HCT116 (cell line): ENCODE results near the gene PCARE. TPM values are rescaled to one million over a fixed set of nuclear protein-coding genes. Genes with fewer than 3 reads are reported as not detected.

Experiments
- ATAC-seq: fragments of 200-7000 bp; cut with Tn5 transposase; 2 replicates; pipeline ENCODE4 v1.9.1; 2020; ENCODE audit warnings: mild to moderate bottlenecking, moderate library complexity
- BruUV-seq: library from RNA; stranded (reverse); fragments of 400-500 nt; replicated peaks from 2 replicates; lab custom pipeline; 2021; lab: Mats Ljungman, UMichigan
- CTCF ChIA-PET: fragments of 300-600 bp; sonication (Branson Sonifier 250); formaldehyde crosslinking; loops from one replicate; lab custom pipeline; 2021; ENCODE audit warnings: antibody characterized with exemption; lab: Charles Lee
- POLR2A ChIA-PET: fragments of 300-600, 350-600 bp; sonication (Branson Sonifier 250); formaldehyde crosslinking; loops from one replicate; lab custom pipeline; 2021; ENCODE audit warnings: antibody characterized with exemption; lab: Charles Lee
- RAD21 ChIA-PET, 2 experiments: fragments of 300-600 bp; sonication (Branson Sonifier 250); formaldehyde crosslinking; loops; one replicate each; lab custom pipeline; 2023; ENCODE audit warnings: low total read pairs in 2 of 2; ENCODE audit not compliant: uncharacterized antibody in 2 of 2, unreplicated experiment in 2 of 2, low non-redundant PET in 1 of 2; lab: Charles Lee
- DNase-seq: peaks from one replicate; pipeline ENCODE4 v3.0.0-alpha.2; 2010; ENCODE audit warnings: low read depth, low spot score
- H2AFZ ChIP-seq: fragments of 200-600 bp; shearing (Covaris generic), sonication (generic); 2 replicates; pipeline ENCODE4 v1.6.1; 2017; ENCODE audit warnings: low read depth, mixed run types, mixed read lengths, antibody characterized with exemption, low read length; ENCODE audit not compliant: poor library complexity, severe bottlenecking
- H3K27ac ChIP-seq: 2 replicates; pipeline ENCODE4 v1.5.1; 2012; ENCODE audit warnings: low read depth, low read length
- H3K27me3 ChIP-seq: fragments of 200-600 bp; sonication (generic); 2 replicates; pipeline ENCODE4 v1.6.1; 2016; ENCODE audit warnings: mixed run types, low read length, mixed read lengths; ENCODE audit not compliant: insufficient read depth
- H3K36me3 ChIP-seq, 2 experiments: fragments of 200-500 bp in 1 of 2; fragments of 200-600 bp in 1 of 2; sonication (Bioruptor generic) in 1 of 2; sonication (generic) in 1 of 2; 2 replicates each; pipeline versions ENCODE4 v1.5.1 to v1.6.1; 2014 to 2016; ENCODE audit warnings: low read length in 2 of 2, inconsistent platforms in 1 of 2, mixed read lengths in 1 of 2, mixed run types in 1 of 2; ENCODE audit not compliant: insufficient read depth in 2 of 2, control insufficient read depth in 1 of 2
- H3K4me1 ChIP-seq, 2 experiments: fragments of 200-600 bp in 1 of 2; sonication (generic) in 1 of 2; 2 replicates each; pipeline versions ENCODE4 v1.5.1 to v1.6.1; 2012 to 2017; ENCODE audit warnings: low read length in 2 of 2, inconsistent platforms in 1 of 2, mild to moderate bottlenecking in 1 of 2, mixed read lengths in 1 of 2, mixed run types in 1 of 2, moderate library complexity in 1 of 2; ENCODE audit not compliant: insufficient read depth in 2 of 2, control insufficient read depth in 1 of 2
- H3K4me2 ChIP-seq: fragments of 200-600 bp; sonication (generic); 2 replicates; pipeline ENCODE4 v1.6.1; 2017; ENCODE audit warnings: mixed run types, low read length, mixed read lengths
- H3K4me3 ChIP-seq, 2 experiments: fragments of 200-600 bp in 1 of 2; sonication (generic) in 1 of 2; replicated peaks in 1 of 2; 2 replicates each; pipeline ENCODE4 v1.5.1; 2011 to 2016; ENCODE audit warnings: low read length in 2 of 2, control low read depth in 1 of 2, low read depth in 1 of 2, mild to moderate bottlenecking in 1 of 2, mixed read lengths in 1 of 2, mixed run types in 1 of 2
- H3K79me2 ChIP-seq: fragments of 200-600 bp; sonication (generic); 2 replicates; pipeline ENCODE4 v1.6.1; 2017; ENCODE audit warnings: mild to moderate bottlenecking, mixed run types, low read length, moderate library complexity, mixed read lengths; ENCODE audit not compliant: insufficient read depth
- H3K9ac ChIP-seq: fragments of 200-600 bp; sonication (generic); 2 replicates; pipeline ENCODE4 v1.6.1; 2016; ENCODE audit warnings: low read length, mixed read lengths
- H3K9me2 ChIP-seq: fragments of 200-600 bp; sonication (generic), shearing (Covaris generic); 2 replicates; pipeline ENCODE4 v1.6.1; 2017; ENCODE audit warnings: mixed run types, mild to moderate bottlenecking, moderate library complexity; ENCODE audit not compliant: insufficient read depth
- H3K9me3 ChIP-seq, 2 experiments: fragments of 200-500 bp in 1 of 2; fragments of 200-600 bp in 1 of 2; sonication (Bioruptor generic) in 1 of 2; sonication (generic) in 1 of 2; 2 replicates each; pipeline ENCODE4 v1.6.1; 2014 to 2017; ENCODE audit warnings: low read length in 2 of 2, mixed read lengths in 2 of 2, inconsistent platforms in 1 of 2, low read depth in 1 of 2, mild to moderate bottlenecking in 1 of 2, mixed run types in 1 of 2, moderate library complexity in 1 of 2; ENCODE audit not compliant: control insufficient read depth in 1 of 2, insufficient read depth in 1 of 2
- H4K20me1 ChIP-seq: fragments of 200-600 bp; sonication (generic), shearing (Covaris generic); 2 replicates; pipeline ENCODE4 v1.6.1; 2017; ENCODE audit warnings: mixed run types, mild to moderate bottlenecking, moderate library complexity; ENCODE audit not compliant: insufficient read depth
- CBX3 ChIP-seq: IDR thresholded peaks from 2 replicates; pipeline ENCODE4 v1.6.1; 2012; ENCODE audit warnings: low read depth
- CEBPB ChIP-seq: IDR thresholded peaks from 2 replicates; pipeline ENCODE4 v1.6.1; 2012; ENCODE audit warnings: low read depth
- EZH2 ChIP-seq: fragments of 200-600 bp; sonication (generic); IDR thresholded peaks from 2 replicates; pipeline ENCODE4 v1.6.1; 2017; ENCODE audit warnings: antibody characterized with exemption, mixed run types
- FOSL1 ChIP-seq: IDR thresholded peaks from 2 replicates; pipeline ENCODE4 v1.6.1; 2012; ENCODE audit warnings: low read depth
- JUND ChIP-seq: IDR thresholded peaks from 2 replicates; pipeline ENCODE4 v1.6.1; 2012
- MAX ChIP-seq: IDR thresholded peaks from 2 replicates; pipeline ENCODE4 v1.6.1; 2012
- POLR2AphosphoS5 ChIP-seq: IDR thresholded peaks from 2 replicates; pipeline ENCODE4 v1.6.1; 2011; ENCODE audit warnings: mild to moderate bottlenecking, low read depth, low read length, moderate library complexity
- RAD21 ChIP-seq: IDR thresholded peaks from 2 replicates; pipeline ENCODE4 v1.6.1; 2012; ENCODE audit warnings: low read depth, mild to moderate bottlenecking
- SIN3A ChIP-seq: IDR thresholded peaks from 2 replicates; pipeline ENCODE4 v1.6.1; 2012; ENCODE audit warnings: low read depth
- SP1 ChIP-seq: IDR thresholded peaks from 2 replicates; pipeline ENCODE4 v1.6.1; 2012; ENCODE audit warnings: low read depth
- TCF7L2 ChIP-seq: IDR thresholded peaks from 2 replicates; pipeline ENCODE4 v1.7.0; 2011; ENCODE audit warnings: borderline replicate concordance, inconsistent platforms; ENCODE audit not compliant: insufficient read depth, insufficient read length; ENCODE audit errors: extremely low read depth
- YY1 ChIP-seq: IDR thresholded peaks from 2 replicates; pipeline ENCODE4 v1.6.1; 2011; ENCODE audit warnings: low read length, low read depth, moderate library complexity, mild to moderate bottlenecking; ENCODE audit not compliant: insufficient replicate concordance; ENCODE audit errors: extremely low read depth
- ZFX ChIP-seq: fragments of 450-650 bp; IDR thresholded peaks from 2 replicates; pipeline ENCODE4 v1.6.1; 2017
- intact Hi-C: fragments of 100-400 bp; cut with micrococcal nuclease; formaldehyde crosslinking; loops from 2 replicates; pipeline ENCODE4 v1.10.0; 2022
- total RNA-seq: library from RNA; stranded (reverse); gene quantifications from one replicate; pipeline ENCODE4 v1.2.1, GENCODE V29; 2021; ENCODE audit not compliant: unreplicated experiment

Gene PCARE
- total RNA-seq, 1 experiment from 2014 or later: not detected

- no peak for TF ChIP-seq EZH2
- TF ChIP-seq CBX3: peak; percentile 91
- peak; percentile 50 for TF ChIP-seq TCF7L2
- TF ChIP-seq POLR2AphosphoS5: no peak
Observed at GRCh38 chr2:29117636-29118303, 43.4 kb upstream of the PCARE start (continued).

GRCh38 chr2:29115797-29116781, 41.8 kb upstream of the PCARE start:
- CTCF ChIA-PET: interaction anchor here (1.4 kb wide), 1 partner anchor 10 kb away, joined by 4 read pairs; no protein-coding TSS in a partner anchor
- Histone ChIP-seq H3K27me3 (no peaks in the 10 kb centered on the region), H3K27ac (peak overlapping the region; percentile 81), H3K9ac (peak overlapping the region; percentile 75), H4K20me1 (no peaks in the 10 kb centered on the region), H3K36me3 (no peaks in the 10 kb centered on the region), H3K9me3 (no peaks in the 10 kb centered on the region), H3K4me1 (peaks cover 34 to 78% of the 10 kb centered on the region in 2 experiments), H3K9me2 (no peaks in the 10 kb centered on the region), H3K79me2 (peaks cover 46% of the 10 kb centered on the region), H3K4me3 (peak overlapping the region; percentile 54 to 64), H3K4me2 (peak overlapping the region; percentile 76), H2AFZ (no peak overlapping the region)
- DNase-seq (no peak), ATAC-seq (peak; percentile 8; the same call in 1 of the 2 replicates)
- RAD21 ChIA-PET: no interaction called here
- TSS peak; percentile 31 for BruUV-seq
- POLR2A ChIA-PET: interaction anchor here (4.2 to 6.4 kb wide), 2 partner anchors 9 to 13 kb away, joined by 46 to 76 read pairs; no protein-coding TSS in a partner anchor
- intact Hi-C loops: no loop called here
- TF ChIP-seq JUND (peak; percentile 11; the same call in 1 of the 2 replicates), SIN3A (0 out of 2 replicates have a peak, but pooled peaks have one; percentile 29), CEBPB (peak; percentile 84), YY1 (no peak), RAD21 (no peak), ZFX (peak; percentile 68), CBX3 (0 out of 2 replicates have a peak, but pooled peaks have one; percentile 6), MAX (peak; percentile 41), SP1 (no peak), FOSL1 (0 out of 2 replicates have a peak, but pooled peaks have one; percentile 7)
